HG02970 (cell line): Measurements from ENCODE around the gene ABCC9.
"Not testable (repeated sequence)": the region's sequence is repeated elsewhere in the genome, so short reads cannot be mapped to it uniquely, and the experiment has no call there.

ENCODE experiments used
- ATAC-seq: cut with Tn5 transposase; IDR thresholded peaks from one replicate; pipeline ENCODE4 v1.9.1; 2021; ENCODE audit warnings: mild to moderate bottlenecking, moderate library complexity, moderate number of reproducible peaks; ENCODE audit not compliant: unreplicated experiment, low FRiP score

Gene ABCC9

DNA sequence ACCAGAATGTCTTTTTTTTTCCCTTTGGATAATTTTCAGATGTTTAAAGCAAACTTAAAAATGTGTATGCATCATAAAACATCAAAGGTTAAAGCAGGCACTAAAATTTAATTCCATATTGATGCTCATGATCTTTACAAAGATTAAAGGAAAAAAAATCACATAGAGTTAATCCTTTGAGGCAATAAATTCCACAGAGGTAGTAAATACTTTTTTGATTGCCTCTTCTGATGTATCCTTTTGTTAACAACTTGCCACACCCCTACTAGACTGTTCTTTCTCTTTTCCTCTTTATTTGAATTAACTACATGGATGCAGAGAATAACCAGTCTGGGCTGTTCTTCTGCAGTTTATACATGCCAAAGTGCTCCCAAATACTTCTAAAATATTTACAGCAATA, 121.5 kb downstream of the ABCC9 start:
- ATAC-seq = no peak

DNA sequence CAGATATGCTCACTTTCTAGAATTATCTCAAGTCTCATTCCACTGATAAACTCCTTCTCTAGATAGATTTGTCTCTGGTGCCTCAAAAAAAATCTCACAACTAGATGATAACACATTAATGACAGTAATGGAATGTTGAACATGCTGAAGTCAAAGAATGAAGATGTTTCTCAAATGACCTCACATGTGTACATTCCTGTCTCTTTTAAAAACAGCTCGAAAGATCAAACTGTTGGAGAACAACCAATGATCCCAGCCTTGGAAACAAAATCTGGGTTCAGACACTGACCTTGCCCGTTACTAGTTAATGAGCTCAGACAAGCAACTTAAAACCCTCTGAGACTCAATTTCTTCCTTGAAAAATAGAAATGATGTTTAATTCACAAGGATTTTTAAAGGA, 122.0 kb downstream of the ABCC9 start:
- no peak for ATAC-seq

DNA sequence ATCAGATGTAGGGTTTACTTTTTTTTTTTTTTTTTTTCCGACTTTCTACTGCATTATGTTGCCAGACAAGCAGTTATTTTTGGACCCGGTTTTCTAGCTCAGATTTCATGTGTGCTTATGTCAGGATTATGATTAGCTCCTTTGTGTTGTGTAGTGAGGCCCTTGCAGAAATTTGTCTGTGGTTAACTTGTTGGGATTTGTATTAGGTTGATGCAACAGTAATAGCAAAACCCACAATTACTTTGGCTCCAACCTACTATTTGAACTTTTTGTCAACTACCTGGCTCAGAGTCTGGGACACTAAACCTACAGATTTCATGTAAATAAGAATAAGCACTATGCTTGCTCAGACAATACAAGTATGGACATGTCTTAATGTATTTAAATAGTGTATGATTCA, 122.6 kb downstream of the ABCC9 start:
- ATAC-seq = no peak

- no peak for ATAC-seq
These were observed 125.7 kb downstream of the ABCC9 start for GRCh38 chr12:21815306-21816062.

DNA sequence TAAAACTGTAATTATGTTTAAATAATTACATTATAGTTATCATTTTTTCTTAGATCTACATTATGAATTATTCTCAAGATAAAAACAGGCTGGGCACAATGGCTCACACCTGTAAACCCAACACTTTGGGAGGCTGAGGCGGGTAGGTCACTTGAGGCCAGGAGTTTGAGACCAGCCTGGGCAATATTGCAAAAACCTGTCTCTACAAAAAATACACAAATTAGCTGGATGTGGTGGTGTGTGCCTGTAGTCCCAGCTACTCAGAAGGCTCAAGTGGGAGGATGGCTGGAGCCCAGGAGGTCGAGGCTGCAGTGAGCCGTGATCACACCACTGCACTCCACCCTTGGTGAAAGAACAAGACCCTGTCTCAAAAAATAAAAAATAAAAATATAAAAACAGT, 126.4 kb downstream of the ABCC9 start:
- no peak for ATAC-seq

- ATAC-seq = no peak
These were observed 126.9 kb downstream of the ABCC9 start for GRCh38 chr12:21814327-21814726.

DNA sequence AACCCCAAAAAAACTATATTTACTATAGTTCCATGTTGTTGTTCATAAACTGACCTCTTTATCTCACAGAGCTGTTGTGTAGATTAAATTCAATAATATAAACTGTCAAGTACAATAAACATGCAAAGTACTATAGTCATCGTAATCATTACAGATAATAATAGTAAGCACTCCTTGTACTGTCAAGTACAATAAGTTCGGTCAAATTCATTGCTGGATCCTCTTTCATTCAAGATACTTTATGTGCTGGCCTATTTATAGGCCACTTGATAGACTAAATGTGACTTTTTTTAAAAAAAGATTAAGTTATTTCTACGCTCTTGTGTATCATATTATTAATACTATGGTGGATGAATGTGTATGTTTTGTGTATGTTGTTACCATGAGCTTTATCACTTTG, 127.5 kb downstream of the ABCC9 start:
- no peak for ATAC-seq

DNA sequence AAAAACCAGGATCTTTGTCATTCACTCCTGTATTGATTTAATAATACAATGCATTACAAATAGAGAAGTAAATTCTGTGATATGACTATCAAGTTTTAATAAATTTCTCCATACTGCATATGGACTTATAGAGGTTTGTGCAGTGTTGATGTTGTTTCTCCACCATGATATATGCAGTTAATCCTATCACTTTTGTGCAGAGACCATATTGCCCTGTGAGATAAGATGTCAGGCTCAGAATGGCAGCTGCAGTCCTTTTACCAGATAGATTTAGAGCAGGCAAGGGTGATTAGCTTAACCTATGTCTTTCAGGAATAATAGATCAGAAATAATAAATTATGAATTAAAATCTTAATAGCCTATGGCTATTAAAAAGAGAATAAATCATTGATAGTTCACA, 128.1 kb downstream of the ABCC9 start:
- ATAC-seq = no peak

- not testable (repeated sequence) for ATAC-seq
These were observed 128.9 kb downstream of the ABCC9 start for GRCh38 chr12:21812340-21812739.

- ATAC-seq = no peak
These were observed 132.1 kb downstream of the ABCC9 start for GRCh38 chr12:21809100-21809499.

- ATAC-seq = no peak
These were observed 135.0 kb downstream of the ABCC9 start for GRCh38 chr12:21806255-21806654.

GRCh38 chr12:21801522-21802288, 139.5 kb downstream of the ABCC9 start:
- ATAC-seq = no peak

- no peak for ATAC-seq
These were observed 141.2 kb downstream of the ABCC9 start for GRCh38 chr12:21800011-21800410.

- no peak for ATAC-seq
These were observed 143.7 kb downstream of the ABCC9 start for GRCh38 chr12:21797539-21797938.

DNA sequence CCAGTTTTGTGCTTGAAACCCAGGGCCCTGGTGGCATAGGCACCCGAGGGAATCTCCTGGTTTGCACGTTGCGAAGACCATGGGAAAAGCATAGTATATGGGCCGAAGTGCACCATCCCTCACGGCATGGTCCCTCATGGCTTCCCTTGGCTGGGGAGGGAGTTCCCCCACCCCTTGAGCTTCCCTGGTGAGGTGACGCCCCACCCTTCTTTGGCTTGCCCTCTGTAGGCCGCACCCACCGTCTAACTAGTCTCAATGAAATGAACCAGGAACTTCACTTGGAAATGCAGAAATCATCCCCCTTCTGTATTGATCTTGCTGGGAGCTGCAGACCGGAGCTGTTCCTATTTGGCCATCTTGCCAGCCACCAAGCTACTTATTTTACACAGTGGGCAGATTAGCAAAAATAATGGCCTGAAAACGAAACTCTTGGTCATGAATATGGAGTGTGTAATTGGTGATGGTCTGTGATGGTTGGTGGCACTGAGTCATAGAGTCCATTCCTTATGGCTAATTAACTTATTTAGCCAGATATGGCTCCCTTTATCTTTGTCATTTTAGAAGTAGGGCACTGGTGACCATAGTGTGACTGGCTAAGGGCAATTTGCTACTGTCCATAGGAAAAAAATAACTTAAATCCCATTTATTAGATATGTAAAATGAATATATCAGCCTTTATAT, 145.4 kb downstream of the ABCC9 start:
- no peak for ATAC-seq

DNA sequence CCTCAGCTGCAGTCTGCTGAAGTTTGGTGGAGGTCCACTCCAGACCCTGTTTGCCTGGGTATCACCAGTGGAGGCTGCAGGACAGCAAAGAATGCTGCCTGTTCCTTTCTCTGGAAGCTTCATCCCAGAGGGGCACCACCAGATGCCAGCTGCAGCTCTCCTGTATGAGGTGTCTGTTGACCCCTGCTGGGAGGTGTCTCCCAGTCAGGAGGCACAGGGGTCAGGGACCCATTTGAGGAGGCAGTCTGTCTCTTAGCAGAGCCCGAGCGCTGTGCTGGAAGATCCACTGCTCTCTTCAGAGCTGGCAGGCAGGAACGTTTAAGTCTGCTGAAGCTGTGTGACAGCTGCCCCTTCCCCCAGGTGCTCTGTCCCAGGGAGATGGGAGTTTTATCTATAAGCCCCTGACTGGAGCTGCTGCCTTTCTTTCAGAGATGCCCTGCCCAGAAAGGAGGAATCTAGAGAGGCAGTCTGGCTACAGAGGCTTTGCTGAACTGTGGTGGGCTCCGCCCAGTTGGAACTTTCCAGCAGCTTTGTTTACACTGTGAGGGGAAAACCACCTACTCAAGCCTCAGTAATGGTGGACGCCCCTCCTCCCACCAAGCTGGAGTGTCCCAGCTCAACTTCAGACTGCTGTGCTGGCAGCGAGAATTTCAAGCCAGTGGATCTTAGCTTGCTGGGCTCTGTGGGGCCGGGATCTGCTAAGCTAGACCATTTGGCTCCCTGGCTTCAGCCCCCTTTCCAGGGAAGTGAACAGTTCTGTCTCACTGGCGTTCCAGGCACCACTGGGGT, 146.2 kb downstream of the ABCC9 start:
- not testable (repeated sequence) for ATAC-seq

GRCh38 chr12:21789687-21790086, 151.5 kb downstream of the ABCC9 start:
- ATAC-seq = not testable (repeated sequence)

DNA sequence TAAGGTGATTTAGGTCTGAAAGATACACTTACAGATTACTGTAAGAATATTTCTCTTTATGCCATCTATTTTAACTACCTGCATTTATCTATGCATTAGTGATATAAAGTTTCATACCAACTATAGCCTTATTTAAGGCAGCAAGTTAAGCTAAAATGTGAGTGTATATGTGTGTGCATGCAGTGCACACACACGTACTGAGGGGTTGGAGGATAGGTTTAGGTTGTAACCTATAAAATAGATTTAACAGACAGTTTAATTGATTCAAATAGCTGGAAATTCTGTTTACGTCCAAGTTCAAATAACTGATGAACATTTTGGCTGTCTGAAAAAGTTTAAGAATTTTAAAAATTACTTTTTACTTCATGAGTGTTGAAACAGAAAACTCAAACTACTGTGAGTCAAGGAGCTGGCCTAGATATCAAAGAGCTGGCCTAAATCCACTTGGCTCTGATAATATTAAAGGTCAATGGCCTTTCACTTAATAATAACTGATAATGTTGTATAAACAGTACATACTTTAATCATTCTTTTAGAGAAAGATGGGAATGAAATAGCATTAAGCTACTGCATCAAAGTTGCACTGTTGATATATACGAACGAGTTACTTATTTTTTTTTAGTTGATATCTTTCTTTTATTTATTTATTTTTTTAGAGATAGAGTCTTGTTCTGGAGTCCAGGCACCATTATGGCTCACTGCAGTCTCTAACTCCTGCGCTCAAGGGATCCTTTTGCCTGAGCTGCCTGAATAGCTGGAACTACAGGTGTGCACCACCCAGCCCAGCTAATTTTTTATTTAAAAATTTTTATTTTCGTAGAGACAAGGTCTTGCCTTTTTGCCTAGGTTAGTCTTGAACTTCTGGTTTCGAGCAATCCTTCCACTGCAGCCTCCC, 152.9 kb downstream of the ABCC9 start:
- ATAC-seq = no peak

- ATAC-seq = no peak
These were observed 155.1 kb downstream of the ABCC9 start for GRCh38 chr12:21786041-21786531.
